Measurements from ENCODE around the gene PCBP3.

DNA sequence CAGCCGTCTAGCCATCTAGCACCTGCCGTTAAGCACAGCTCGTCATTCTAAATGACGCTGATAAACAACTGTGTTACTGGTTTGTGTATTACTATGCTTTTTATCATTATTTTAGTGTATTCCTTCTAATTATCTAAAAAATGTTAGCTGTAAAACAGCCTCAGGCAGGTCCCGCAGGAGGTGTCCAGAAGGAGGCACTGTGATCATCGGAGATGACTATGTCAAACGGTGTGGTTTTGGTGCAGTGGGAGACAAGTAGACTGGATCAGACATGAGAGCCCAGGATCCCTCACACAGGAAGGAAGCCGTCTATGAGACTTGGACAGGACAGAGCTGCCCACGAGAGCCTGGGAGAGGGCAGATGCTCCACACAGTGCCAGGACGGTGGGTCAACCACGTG lies 282.8 kb downstream of the PCBP3 start:
- TF ChIP-seq, protein P1, sequence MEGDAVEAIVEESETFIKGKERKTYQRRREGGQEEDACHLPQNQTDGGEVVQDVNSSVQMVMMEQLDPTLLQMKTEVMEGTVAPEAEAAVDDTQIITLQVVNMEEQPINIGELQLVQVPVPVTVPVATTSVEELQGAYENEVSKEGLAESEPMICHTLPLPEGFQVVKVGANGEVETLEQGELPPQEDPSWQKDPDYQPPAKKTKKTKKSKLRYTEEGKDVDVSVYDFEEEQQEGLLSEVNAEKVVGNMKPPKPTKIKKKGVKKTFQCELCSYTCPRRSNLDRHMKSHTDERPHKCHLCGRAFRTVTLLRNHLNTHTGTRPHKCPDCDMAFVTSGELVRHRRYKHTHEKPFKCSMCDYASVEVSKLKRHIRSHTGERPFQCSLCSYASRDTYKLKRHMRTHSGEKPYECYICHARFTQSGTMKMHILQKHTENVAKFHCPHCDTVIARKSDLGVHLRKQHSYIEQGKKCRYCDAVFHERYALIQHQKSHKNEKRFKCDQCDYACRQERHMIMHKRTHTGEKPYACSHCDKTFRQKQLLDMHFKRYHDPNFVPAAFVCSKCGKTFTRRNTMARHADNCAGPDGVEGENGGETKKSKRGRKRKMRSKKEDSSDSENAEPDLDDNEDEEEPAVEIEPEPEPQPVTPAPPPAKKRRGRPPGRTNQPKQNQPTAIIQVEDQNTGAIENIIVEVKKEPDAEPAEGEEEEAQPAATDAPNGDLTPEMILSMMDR (IDR thresholded peaks at IDR 0.05; ENCODE audit: low read depth, low read length): no peak
- no peak for TF ChIP-seq POLR2A (IDR thresholded peaks at IDR 0.05; ENCODE audit: extremely low read depth, insufficient read length)
- TF ChIP-seq MYC (IDR thresholded peaks at IDR 0.05; ENCODE audit: low read depth, low read length): no peak
- TF ChIP-seq, protein P2, sequence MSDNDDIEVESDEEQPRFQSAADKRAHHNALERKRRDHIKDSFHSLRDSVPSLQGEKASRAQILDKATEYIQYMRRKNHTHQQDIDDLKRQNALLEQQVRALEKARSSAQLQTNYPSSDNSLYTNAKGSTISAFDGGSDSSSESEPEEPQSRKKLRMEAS (IDR thresholded peaks at IDR 0.05; ENCODE audit: low read depth, low read length): no peak
